GM12874 (cell line): Measurements from ENCODE around the gene NDST1.

Experiments used
- CTCF ChIP-seq: IDR thresholded peaks from 2 replicates; pipeline ENCODE4 v1.5.1; 2011; ENCODE audit warnings: low read depth, mild to moderate bottlenecking, control low read depth, low read length, moderate library complexity; ENCODE audit not compliant: insufficient read depth

NDST1 gene

GRCh38 chr5:150553911-150554310 lies 46.0 kb downstream of the NDST1 start:
- no peak for TF ChIP-seq CTCF

DNA sequence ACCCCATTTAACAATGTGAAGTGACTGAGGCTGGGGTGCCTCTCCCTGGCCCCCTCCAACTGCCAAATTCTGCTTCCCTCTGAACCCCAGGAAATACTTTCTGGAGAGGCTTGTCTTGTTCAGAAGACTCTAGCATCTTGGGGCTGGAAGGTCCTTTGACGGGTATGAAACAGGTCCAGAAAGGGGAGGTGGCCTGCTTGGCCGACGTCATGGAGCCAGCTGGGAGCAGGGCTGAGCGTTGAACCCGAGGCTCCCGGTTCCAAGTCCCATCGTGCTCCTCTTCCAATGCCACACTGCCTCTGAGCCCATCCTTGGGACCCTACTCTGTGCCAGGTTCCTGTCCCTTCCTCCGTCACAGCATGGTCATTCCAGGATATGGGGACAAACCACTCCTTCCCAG lies 46.9 kb downstream of the NDST1 start:
- TF ChIP-seq CTCF = no peak

- TF ChIP-seq CTCF = no peak
Observed at GRCh38 chr5:150556106-150556505, 48.2 kb downstream of the NDST1 start.

DNA sequence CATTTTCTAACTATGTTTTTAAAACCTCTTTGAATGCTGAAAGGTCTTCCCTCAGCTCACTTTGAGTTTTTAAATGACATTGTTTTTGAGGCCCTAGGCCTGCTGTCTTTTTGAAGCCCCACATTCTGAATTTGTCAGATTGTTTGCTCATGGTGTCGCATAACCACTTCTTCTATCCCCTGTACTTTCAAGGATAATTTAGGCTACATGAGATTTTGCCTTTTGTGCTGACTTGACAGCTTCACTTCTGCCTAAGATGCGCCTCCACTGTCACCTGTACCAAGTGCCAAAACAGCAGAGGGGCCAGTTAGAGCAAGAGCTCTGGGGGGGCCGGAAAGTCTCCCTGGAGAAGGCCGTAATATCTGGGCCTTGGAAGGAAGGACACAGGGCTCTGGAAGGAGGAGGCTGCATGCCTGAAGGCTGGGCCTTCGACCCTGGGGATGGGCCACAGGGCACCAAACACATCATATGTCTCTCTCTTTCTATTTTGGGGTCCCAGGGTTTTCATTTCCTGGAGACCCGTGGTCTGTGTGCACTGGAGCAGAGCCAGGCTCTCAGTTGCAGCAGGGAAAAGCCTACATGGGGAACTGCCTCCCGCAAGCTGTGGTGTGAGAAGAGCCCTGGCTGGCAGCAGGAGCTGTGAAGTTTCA lies 49.1 kb downstream of the NDST1 start:
- no peak for TF ChIP-seq CTCF

DNA sequence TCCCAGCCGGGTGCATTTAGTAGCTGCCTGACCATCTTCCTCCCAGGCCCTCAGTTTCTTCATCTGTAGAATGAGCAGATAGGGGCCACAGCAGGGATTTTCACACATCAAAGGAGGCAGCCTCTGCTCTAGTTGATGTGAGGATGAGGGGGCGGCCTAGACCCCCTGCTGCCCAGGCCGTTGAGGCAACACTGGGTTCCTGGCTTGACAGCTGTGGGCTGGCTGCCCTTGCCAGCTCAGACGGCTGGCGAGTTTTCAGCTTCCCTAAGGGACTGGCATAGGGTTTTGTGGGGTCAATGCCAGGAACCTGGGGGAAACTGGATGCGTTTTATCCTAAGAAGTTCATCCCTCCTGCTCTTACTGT lies 49.6 kb downstream of the NDST1 start:
- TF ChIP-seq CTCF = no peak

GRCh38 chr5:150558088-150558621 lies 50.2 kb downstream of the NDST1 start:
- no peak for TF ChIP-seq CTCF

DNA sequence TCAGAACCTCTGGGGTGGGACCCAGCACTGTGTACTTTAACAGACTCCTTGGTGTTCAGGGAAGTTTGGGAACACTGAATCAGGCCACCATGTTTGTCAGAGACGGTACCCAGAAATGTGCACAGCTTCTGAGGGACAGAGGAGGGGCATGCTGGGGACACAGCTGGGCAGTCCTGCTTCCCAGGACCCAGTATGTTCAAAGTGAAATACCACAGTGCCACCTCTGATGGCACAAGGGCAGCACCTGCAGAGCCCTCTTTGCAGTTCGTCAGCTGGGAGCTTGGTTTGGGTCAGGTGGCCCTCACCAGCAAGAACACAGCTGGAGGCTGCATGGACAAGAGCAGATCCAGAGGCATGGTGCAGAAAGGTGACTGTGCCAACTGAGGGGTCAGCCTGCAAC lies 51.2 kb downstream of the NDST1 start:
- TF ChIP-seq CTCF = no peak
